Measurements from ENCODE around the gene POLR2B.

- TF ChIP-seq POLR2A (IDR thresholded peaks at IDR 0.05; ENCODE audit: low read depth, low read length) (no peak), POLR2AphosphoS5 (IDR thresholded peaks at IDR 0.05; ENCODE audit: low read depth, low read length) (no peak), TAF1 (IDR thresholded peaks at IDR 0.05; ENCODE audit: low read depth, low read length) (no peak), SPI1 (IDR thresholded peaks at IDR 0.05; ENCODE audit: low read depth, low read length) (no peak), POU2F2 (IDR thresholded peaks at IDR 0.05; ENCODE audit: low read depth, low read length) (no peak), PAX5 (IDR thresholded peaks at IDR 0.05; ENCODE audit: insufficient read depth, low read length, severe bottlenecking) (no peak)
Observed at GRCh38 chr4:57053508-57053907, 74.8 kb downstream of the POLR2B start.

All from GM12891 (cell line).